SU-DHL-6 (cell line): Measurements from ENCODE around the gene ZDHHC11.
"Not testable (repeated sequence)": the region's sequence is repeated elsewhere in the genome, so short reads cannot be mapped to it uniquely, and the experiment has no call there.

Source experiments
- H2AFZ ChIP-seq: fragments of 200-600 bp; sonication (generic); 2 replicates; pipeline ENCODE4 v1.6.1; 2014; ENCODE audit warnings: low read depth, mild to moderate bottlenecking, moderate library complexity, mixed read lengths, antibody characterized with exemption, low read length; ENCODE audit not compliant: severe bottlenecking
- H3F3A ChIP-seq: fragments of 200-600 bp; shearing (Covaris generic); 2 replicates; pipeline ENCODE4 v1.6.0; 2016; ENCODE audit warnings: antibody characterized with exemption, mild to moderate bottlenecking; ENCODE audit not compliant: insufficient read depth
- H3K27ac ChIP-seq: fragments of 200-600 bp; sonication (generic); 2 replicates; pipeline ENCODE4 v1.5.1; 2016; ENCODE audit warnings: low read depth, mild to moderate bottlenecking, low read length, moderate library complexity, mixed read lengths
- H3K27me3 ChIP-seq: fragments of 200-600 bp; sonication (generic), shearing (Covaris generic); 2 replicates; pipeline ENCODE4 v1.6.0; 2014; ENCODE audit warnings: mild to moderate bottlenecking, low read length
- H3K36me3 ChIP-seq: fragments of 200-600 bp; sonication (generic); 2 replicates; pipeline ENCODE4 v1.6.1; 2014; ENCODE audit warnings: mild to moderate bottlenecking, low read length, mixed read lengths
- H3K4me2 ChIP-seq: fragments of 300-600, 200-600 bp; shearing (Covaris generic), sonication (generic); 2 replicates; pipeline ENCODE4 v1.6.0; 2014; ENCODE audit warnings: low read length, low read depth, mild to moderate bottlenecking; ENCODE audit not compliant: poor library complexity, severe bottlenecking
- H3K4me3 ChIP-seq: fragments of 200-600 bp; sonication (generic); 2 replicates; pipeline ENCODE4 v1.5.1; 2014; ENCODE audit warnings: antibody characterized with exemption, low read length, mild to moderate bottlenecking, mixed read lengths; ENCODE audit not compliant: insufficient read depth, poor library complexity, severe bottlenecking
- H3K79me2 ChIP-seq: fragments of 200-600 bp; sonication (generic); 2 replicates; pipeline ENCODE4 v1.6.1; 2014; ENCODE audit warnings: mild to moderate bottlenecking, low read length, moderate library complexity; ENCODE audit not compliant: insufficient read depth
- H3K9ac ChIP-seq: fragments of 200-600 bp; sonication (generic); 2 replicates; pipeline ENCODE4 v1.7.0; 2014; ENCODE audit warnings: mild to moderate bottlenecking, low read length
- H3K9me2 ChIP-seq: fragments of 200-600 bp; sonication (generic); replicated peaks from 2 replicates; pipeline ENCODE4 v1.6.1; 2014; ENCODE audit warnings: low read length; ENCODE audit not compliant: insufficient read depth
- H3K9me3 ChIP-seq: fragments of 200-600 bp; sonication (generic); 2 replicates; pipeline ENCODE4 v1.6.1; 2014; ENCODE audit warnings: low read length, mixed read lengths; ENCODE audit not compliant: insufficient read depth
- H4K20me1 ChIP-seq: fragments of 200-600 bp; sonication (generic); 2 replicates; pipeline ENCODE4 v1.6.1; 2014; ENCODE audit warnings: low read depth, mild to moderate bottlenecking, antibody characterized with exemption, low read length, moderate library complexity, mixed read lengths
- CTCF ChIP-seq: fragments of 200-600 bp; sonication (generic); IDR thresholded peaks from one replicate; pipeline ENCODE4 v1.5.1; 2017; ENCODE audit warnings: antibody characterized with exemption, mild to moderate bottlenecking, low read length, moderate library complexity; ENCODE audit not compliant: insufficient read depth, poor library complexity, severe bottlenecking
- EZH2phosphoT487 ChIP-seq: fragments of 200-600 bp; sonication (generic), shearing (Covaris generic); conservative IDR thresholded peaks from 2 replicates; pipeline ENCODE4 v1.6.1; 2018; ENCODE audit warnings: mild to moderate bottlenecking, antibody characterized with exemption, low read length, moderate library complexity, mixed read lengths

Gene ZDHHC11

GRCh38 chr5:851076-851475 is 290 bp upstream of the ZDHHC11 start:
- Histone ChIP-seq H3K36me3 (no peaks in the 10 kb centered on the region), H3K9me3 (no peaks in the 10 kb centered on the region), H3K27me3 (no peaks in the 10 kb centered on the region), H2AFZ (no peak overlapping the region), H3K9me2 (no peaks in the 10 kb centered on the region), H3K79me2 (no peaks in the 10 kb centered on the region), H3F3A (no peaks in the 10 kb centered on the region), H3K9ac (no peak overlapping the region), H4K20me1 (no peaks in the 10 kb centered on the region), H3K27ac (no peak overlapping the region), H3K4me3 (no peak overlapping the region), H3K4me2 (no peak overlapping the region)
- TF ChIP-seq EZH2phosphoT487: no peak

- Histone ChIP-seq H3F3A (no peaks in the 10 kb centered on the region), H3K9me3 (no peaks in the 10 kb centered on the region), H4K20me1 (no peaks in the 10 kb centered on the region), H3K27ac (no peak overlapping the region), H3K4me3 (no peak overlapping the region), H3K9me2 (no peaks in the 10 kb centered on the region), H3K4me2 (no peak overlapping the region), H3K79me2 (no peaks in the 10 kb centered on the region), H3K36me3 (no peaks in the 10 kb centered on the region), H3K27me3 (no peaks in the 10 kb centered on the region), H2AFZ (no peak overlapping the region), H3K9ac (no peak overlapping the region)
- TF ChIP-seq EZH2phosphoT487 (no peak), CTCF (no peak)
Observed at GRCh38 chr5:849651-850301, 1.0 kb downstream of the ZDHHC11 start.

GRCh38 chr5:848671-849111 is 2.1 kb downstream of the ZDHHC11 start:
- Histone ChIP-seq H2AFZ (no peak overlapping the region), H3K27me3 (no peaks in the 10 kb centered on the region), H4K20me1 (no peaks in the 10 kb centered on the region), H3K9ac (no peak overlapping the region), H3K79me2 (no peaks in the 10 kb centered on the region), H3K9me3 (no peaks in the 10 kb centered on the region), H3K4me3 (no peak overlapping the region), H3F3A (no peaks in the 10 kb centered on the region), H3K36me3 (no peaks in the 10 kb centered on the region), H3K9me2 (no peaks in the 10 kb centered on the region), H3K4me2 (no peak overlapping the region), H3K27ac (no peak overlapping the region)
- TF ChIP-seq EZH2phosphoT487 (no peak), CTCF (no peak)

GRCh38 chr5:847736-848135 is 3.0 kb downstream of the ZDHHC11 start:
- not testable (repeated sequence) for H3F3A ChIP-seq, H3K9ac ChIP-seq, H3K4me3 ChIP-seq, H3K36me3 ChIP-seq, H4K20me1 ChIP-seq, H3K4me2 ChIP-seq, H3K27me3 ChIP-seq, H3K27ac ChIP-seq, H2AFZ ChIP-seq, H3K9me2 ChIP-seq, H3K79me2 ChIP-seq, H3K9me3 ChIP-seq

GRCh38 chr5:847212-847611 is 3.6 kb downstream of the ZDHHC11 start:
- H3K27me3 ChIP-seq, H4K20me1 ChIP-seq: not testable (repeated sequence)

GRCh38 chr5:846602-847091 is 4.1 kb downstream of the ZDHHC11 start:
- not testable (repeated sequence) for H3K9me3 ChIP-seq, H3K79me2 ChIP-seq, H3K9me2 ChIP-seq, H3K27ac ChIP-seq, H3K4me3 ChIP-seq, H3K27me3 ChIP-seq, H3K9ac ChIP-seq, H3F3A ChIP-seq, H3K4me2 ChIP-seq, H2AFZ ChIP-seq, H4K20me1 ChIP-seq, H3K36me3 ChIP-seq

More at GRCh38 chr5:847212-847611, 3.6 kb downstream of the ZDHHC11 start:
- H3K4me2 ChIP-seq, H3K79me2 ChIP-seq, H3K36me3 ChIP-seq, H2AFZ ChIP-seq, H3K9ac ChIP-seq, H3K4me3 ChIP-seq, H3K27ac ChIP-seq, H3K9me3 ChIP-seq, H3K9me2 ChIP-seq, H3F3A ChIP-seq: not testable (repeated sequence)
